ENCODE measurements around the gene FAM181B.
"Not testable (repeated sequence)": the region's sequence is repeated elsewhere in the genome, so short reads cannot be mapped to it uniquely, and the experiment has no call there.

The FAM181B gene

GRCh38 chr11:82732348-82732733, 1.3 kb downstream of the FAM181B start:
- DNase-seq = no peak

GRCh38 chr11:82731691-82732277, 1.9 kb downstream of the FAM181B start:
- no peak for DNase-seq

- no peak for DNase-seq
Observed at GRCh38 chr11:82730754-82731153, 2.9 kb downstream of the FAM181B start.

- no peak for DNase-seq
Observed at GRCh38 chr11:82730286-82730685, 3.4 kb downstream of the FAM181B start.

- DNase-seq = no peak
Observed at GRCh38 chr11:82724026-82724425, 9.6 kb downstream of the FAM181B start.

GRCh38 chr11:82722231-82722630, 11.4 kb downstream of the FAM181B start:
- DNase-seq = peak; percentile 7

GRCh38 chr11:82720267-82721065, 13.2 kb downstream of the FAM181B start:
- no peak for DNase-seq

- no peak for DNase-seq
Observed at GRCh38 chr11:82719361-82720105, 14.1 kb downstream of the FAM181B start.

GRCh38 chr11:82718821-82719220, 14.8 kb downstream of the FAM181B start:
- DNase-seq = no peak

- peak; percentile 31 for DNase-seq
Observed at GRCh38 chr11:82718307-82718706, 15.4 kb downstream of the FAM181B start.

GRCh38 chr11:82714346-82715174, 19.1 kb downstream of the FAM181B start:
- peak; percentile 7 for DNase-seq

- no peak for DNase-seq
Observed at GRCh38 chr11:82711648-82712047, 22.0 kb downstream of the FAM181B start.

- no peak for DNase-seq
Observed at GRCh38 chr11:82703796-82704195, 29.9 kb downstream of the FAM181B start.

GRCh38 chr11:82703226-82703625, 30.4 kb downstream of the FAM181B start:
- DNase-seq = no peak

GRCh38 chr11:82701847-82702520, 31.7 kb downstream of the FAM181B start:
- peak; percentile 38 for DNase-seq

GRCh38 chr11:82698576-82699352, 34.9 kb downstream of the FAM181B start:
- DNase-seq = no peak

- no peak for DNase-seq
Observed at GRCh38 chr11:82692981-82693380, 40.7 kb downstream of the FAM181B start.

- not testable (repeated sequence) for DNase-seq
Observed at GRCh38 chr11:82689347-82689746, 44.3 kb downstream of the FAM181B start.

- no peak for DNase-seq
Observed at GRCh38 chr11:82686211-82686610, 47.5 kb downstream of the FAM181B start.

- no peak for DNase-seq
Observed at GRCh38 chr11:82683029-82683428, 50.6 kb downstream of the FAM181B start.

GRCh38 chr11:82682003-82682751, 51.5 kb downstream of the FAM181B start:
- peak; percentile 60 for DNase-seq
